HG03175 (cell line): ENCODE results near the gene ADCY5.

Experiments used
- ATAC-seq: cut with Tn5 transposase; IDR thresholded peaks from one replicate; pipeline ENCODE4 v1.9.1; 2021; ENCODE audit warnings: mild to moderate bottlenecking, moderate library complexity; ENCODE audit not compliant: unreplicated experiment

Gene ADCY5

DNA sequence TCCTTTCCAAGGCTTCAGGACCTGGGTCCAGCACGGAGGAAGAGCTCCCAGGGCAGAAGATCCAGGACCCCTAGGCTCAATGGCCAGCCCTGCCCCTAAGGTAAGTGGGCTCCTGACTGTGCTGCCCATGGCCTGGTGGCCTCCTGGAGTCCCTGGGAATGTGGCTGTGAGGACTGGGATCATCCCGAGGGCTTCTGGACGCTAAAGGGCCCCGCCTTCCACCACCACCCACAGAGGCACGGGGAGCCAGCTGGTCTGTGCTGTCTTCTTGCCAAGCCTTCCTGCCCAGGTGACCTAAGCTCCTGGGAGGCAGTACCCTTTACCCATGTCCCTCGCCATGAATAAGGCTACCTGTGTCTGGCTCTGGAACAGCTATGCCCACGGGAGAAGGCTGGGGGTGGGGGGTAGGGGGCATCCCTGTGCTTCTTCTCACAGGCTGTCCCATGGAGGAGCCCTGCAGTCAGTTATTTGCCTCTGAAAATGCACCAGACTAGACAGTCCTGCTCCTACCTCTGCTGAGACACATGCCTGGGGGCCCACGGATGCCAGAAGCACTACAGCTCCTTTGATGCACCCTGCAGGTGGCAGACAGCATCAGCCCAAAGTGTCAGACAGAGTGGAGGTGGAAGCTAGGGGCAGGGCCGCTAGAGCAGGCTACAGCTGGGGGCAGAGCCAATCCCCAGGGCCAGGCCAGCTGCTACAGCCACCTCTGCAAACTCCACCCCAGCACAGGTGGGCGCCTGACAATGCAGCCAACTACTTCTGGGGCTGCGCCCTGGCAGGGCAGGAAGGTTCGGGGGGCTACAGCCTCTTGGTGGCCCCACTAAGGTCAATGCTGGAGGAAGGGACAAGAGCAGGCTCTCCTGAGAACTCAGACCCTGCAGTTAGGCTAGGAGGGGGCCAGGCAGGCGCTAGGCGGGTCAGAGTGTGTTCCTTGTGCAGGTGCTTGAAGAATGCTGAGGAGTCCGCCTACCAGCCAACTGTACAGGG lies 156.3 kb downstream of the ADCY5 start:
- no peak for ATAC-seq

GRCh38 chr3:123291404-123291803 lies 157.5 kb downstream of the ADCY5 start:
- ATAC-seq = no peak

DNA sequence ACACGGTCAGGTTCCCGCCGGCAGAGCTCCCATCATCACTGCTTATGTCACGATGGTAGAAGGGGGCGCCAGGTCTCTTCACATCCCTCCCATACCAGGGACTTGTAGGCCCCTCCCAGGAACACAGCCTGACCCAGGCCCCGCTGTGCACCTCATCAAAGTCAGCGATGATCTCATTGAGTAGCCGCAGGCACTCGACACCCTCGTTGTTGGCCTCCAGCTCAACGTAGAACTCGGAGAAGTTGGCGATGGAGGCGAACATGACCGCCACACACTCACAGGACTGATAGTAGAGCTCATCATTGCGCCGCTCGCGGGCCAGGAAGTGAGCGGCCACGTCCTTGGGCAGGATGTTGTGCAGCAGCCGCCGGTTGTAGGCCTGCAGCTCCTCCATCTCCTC lies 157.9 kb downstream of the ADCY5 start:
- no peak for ATAC-seq

DNA sequence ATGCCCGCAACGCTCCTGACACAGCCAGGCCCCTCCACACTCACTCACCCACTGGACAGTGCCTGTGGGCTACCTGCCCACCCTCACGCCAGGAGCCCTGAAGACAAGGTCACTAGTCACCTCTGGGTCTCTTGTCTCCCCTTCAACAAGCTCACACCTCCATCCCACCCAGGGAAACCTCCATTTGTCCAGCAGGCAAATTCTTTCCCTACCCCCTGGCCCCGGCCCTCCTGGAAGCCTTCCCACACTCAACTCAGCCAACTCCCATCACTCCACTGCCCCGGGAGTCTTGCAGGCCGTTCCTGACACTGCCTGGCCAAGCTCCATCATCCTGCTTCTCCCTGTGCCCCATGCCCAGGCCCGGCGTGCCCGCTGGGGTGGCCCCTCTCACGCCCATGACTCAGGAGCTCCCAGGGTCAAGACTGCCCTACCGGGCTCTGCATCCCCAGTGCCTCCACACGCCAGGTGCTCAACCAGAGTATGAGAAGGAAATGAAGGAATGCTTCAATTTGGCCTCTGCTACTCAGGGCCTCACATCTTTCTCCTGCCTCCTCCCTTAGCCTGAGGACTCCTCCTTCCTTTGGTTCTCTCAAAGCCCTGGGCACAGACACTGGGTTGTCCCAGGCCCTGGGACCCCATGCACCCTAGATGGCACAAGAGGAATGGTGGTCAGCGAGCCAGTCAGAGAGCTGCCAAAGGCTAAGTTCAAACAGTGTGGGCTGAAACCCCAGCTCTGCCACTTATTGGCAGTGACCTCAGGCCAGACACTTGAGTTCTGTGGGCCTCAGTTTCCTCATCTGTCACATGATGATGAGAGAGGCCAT lies 158.6 kb downstream of the ADCY5 start:
- no peak for ATAC-seq

DNA sequence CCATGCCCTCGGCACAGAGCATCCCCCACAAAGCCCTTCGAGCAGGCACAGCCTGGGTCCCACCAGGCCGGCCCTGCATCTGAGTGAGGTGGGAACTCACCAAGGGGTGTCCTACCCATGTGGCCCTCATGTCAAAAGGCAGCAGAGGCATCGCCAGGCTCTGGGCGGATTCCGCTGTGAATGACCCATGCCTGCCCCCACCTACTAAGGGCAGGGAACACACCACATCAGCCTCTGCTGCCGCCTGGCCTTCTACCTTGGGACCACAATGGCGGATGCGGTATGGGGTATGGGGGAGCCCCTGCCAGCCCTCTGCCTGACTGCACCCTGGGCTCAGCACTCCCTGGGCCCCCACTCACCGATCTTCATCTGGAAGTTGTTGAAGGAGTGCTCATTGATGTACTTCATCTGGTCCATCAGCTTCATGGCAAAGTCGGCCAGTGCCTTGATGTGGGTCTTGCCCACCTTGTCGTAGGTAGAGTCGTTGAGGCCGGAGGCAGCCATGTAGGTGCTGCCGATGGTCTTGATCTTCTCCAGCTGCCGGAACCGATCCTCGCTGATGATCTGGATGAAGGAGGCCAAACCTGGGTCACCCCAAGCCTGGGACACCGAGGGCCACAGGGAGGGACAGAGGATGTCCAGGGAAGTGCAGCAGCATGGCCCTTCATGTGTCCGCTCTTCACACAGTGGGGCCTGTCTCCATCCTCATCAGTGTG lies 159.3 kb downstream of the ADCY5 start:
- no peak for ATAC-seq

DNA sequence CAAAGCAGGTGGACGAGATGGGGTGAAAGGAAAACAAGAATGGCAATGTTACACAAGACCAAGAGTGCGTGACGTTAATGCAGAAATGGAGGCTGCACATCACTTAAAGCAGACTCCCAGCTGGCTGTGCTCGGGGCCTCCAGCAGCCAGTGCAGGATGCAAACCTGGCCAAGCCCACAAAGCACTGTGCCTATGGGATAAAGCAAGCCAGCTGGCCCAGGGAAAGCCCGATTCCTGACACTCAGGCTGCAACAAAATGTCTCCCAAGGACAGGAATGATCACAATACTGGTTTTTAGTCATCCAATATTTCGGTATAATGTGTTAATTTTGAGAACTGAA lies 161.0 kb downstream of the ADCY5 start:
- no peak for ATAC-seq

- ATAC-seq = no peak
Measured at GRCh38 chr3:123287051-123287961, 161.6 kb downstream of the ADCY5 start.

GRCh38 chr3:123286308-123287023 lies 162.4 kb downstream of the ADCY5 start:
- ATAC-seq = peak; percentile 74

DNA sequence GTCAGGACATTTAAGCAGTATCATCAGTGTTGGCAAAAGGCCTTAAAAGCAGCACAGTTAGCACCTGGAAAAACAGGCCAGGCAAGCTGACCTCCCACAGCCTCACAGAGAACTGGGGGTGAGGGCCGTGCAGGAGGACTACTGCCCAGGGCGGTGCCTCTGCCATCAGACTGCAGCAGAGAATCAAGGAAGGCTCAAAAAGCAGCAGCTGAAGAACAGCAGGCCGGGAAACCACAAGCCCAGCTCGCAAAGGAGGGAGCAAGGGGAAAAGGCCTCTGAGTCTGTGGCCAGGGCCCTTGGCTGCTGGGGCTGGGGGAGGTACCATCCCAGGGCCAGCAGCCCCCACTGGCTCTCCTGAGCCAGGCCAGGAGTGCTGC lies 163.0 kb downstream of the ADCY5 start:
- no peak for ATAC-seq

GRCh38 chr3:123285479-123285878 lies 163.4 kb downstream of the ADCY5 start:
- ATAC-seq = no peak

- no peak for ATAC-seq
Measured at GRCh38 chr3:123285066-123285465, 163.8 kb downstream of the ADCY5 start.

GRCh38 chr3:123284399-123285010 lies 164.4 kb downstream of the ADCY5 start:
- ATAC-seq = no peak

DNA sequence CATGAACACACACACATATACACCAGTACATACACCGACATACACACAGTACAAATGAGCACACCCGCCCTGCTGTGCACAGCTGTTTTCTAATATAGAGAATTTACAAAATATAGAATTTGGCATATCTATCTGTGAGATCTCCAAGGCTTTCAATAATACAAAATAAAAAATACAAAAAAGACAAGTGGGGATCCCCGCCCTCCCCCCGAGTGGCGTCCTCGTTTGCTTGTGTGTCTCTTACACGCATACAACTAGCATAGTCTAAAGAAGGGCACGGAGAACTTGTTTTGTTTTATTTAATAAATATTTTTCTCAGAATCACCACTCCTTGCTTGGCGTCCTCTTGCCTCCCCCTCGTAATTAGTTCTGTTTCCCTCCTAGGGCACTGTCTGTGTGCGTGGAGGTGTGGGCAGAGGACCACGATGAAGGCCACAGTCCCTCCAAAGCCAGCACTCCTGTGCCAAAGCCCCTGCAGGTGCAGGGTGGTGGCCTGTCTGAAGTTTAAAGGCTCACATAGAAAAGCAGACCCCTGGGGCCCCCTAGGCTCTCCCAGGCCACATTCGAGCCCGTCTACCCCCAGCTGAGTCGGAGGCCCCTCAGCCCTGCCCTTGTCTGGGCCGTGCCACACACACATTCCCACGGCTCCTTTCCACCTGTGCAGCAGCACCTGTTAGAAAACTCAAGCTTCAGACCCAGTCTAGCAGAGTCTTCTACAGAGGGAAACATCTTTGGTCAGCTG lies 165.1 kb downstream of the ADCY5 start:
- no peak for ATAC-seq

DNA sequence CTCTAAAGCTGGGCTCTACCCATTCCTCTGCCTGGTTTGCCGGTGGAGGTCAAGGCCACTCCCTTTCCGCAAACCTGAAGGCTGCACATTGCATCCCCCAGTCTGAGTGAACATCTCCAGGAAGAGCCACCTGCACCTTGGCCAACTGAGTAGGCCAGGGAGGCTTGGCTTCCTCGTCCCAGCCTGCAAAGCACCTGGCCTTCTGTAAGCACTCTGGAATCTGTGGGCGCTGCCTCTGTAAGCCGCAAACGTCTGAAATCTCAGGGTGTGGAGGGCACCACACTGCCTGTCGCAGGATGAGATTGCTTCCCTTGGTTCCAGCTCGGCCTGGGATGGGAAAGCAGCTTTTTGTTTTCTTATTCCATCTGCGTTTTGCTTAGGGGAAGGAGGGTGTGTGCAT lies 165.8 kb downstream of the ADCY5 start:
- no peak for ATAC-seq

DNA sequence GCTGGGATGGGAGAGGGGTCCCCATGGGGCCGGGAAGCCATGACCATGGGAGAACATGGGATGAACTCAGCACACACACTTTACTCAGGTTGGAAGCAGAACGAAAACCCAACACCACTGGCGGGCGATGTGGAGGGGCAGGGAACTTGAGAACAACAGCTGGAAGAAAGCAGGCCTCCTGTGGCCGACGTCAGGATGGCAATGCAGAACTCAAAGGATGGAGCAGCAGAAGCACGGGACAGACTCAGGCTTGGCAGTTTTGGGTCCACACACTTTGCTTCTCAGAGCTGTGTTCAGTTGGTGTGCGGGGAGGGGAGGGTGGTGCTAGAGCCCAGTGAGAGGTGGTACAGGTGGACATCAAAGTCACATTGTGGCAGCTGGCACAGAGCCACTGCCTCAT lies 166.4 kb downstream of the ADCY5 start:
- ATAC-seq = no peak

- no peak for ATAC-seq
Measured at GRCh38 chr3:123281929-123282328, 167.0 kb downstream of the ADCY5 start.

- ATAC-seq = no peak
Measured at GRCh38 chr3:123281406-123281805, 167.5 kb downstream of the ADCY5 start.

DNA sequence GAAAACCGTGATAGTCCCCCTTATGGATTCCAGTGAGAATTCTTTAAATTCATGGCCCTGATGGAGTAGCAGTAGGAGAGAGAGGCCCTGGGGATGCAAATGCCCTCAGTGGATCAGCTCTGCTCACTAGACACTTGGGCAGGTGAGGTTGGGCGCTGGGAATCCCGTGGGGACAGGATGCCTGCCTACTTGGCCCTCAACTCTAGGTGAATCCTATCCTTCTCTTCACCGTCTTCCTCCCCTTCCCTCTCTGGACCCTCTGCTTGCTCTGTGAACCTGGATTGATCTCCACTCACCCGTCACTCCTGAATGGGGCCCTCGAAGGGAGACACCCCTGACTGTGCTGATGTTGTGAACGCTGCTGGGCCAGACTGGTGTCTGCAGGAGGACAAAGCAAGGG lies 169.8 kb downstream of the ADCY5 start:
- ATAC-seq = no peak

- no peak for ATAC-seq
Measured at GRCh38 chr3:123278446-123278845, 170.4 kb downstream of the ADCY5 start.
